Measurements from ENCODE around the gene TCEANC2.
A peak's percentile ranks its signal among the peaks of the same experiment; 100 is the strongest.
"Not testable (repeated sequence)": the region's sequence is repeated elsewhere in the genome, so short reads cannot be mapped to it uniquely, and the experiment has no call there.

Gene TCEANC2

GRCh38 chr1:54081306-54082270 lies 28.2 kb downstream of the TCEANC2 start:
- Mint-ChIP-seq H3K36me3 (ENCODE audit: insufficient read depth) (peaks cover 6% of the 10 kb centered on the region), H3K27me3 (no peaks in the 10 kb centered on the region), H3K4me1 (peaks cover 5% of the 10 kb centered on the region), H3K4me3 (no peak overlapping the region), H3K27ac (ENCODE audit: low read depth) (no peak overlapping the region), H3K9me3 (no peaks in the 10 kb centered on the region)
- peak; percentile 46 for ATAC-seq (replicated peaks; ENCODE audit: extremely low read depth, poor library complexity, severe bottlenecking)
- peak; percentile 18 to 33 for DNase-seq (ENCODE audit: low spot score in 2 of 2)

GRCh38 chr1:54084794-54085193 lies 31.4 kb downstream of the TCEANC2 start:
- no peak overlapping the region for H3K4me3 Mint-ChIP-seq
- no peak for ATAC-seq (replicated peaks; ENCODE audit: extremely low read depth, poor library complexity, severe bottlenecking)
- H3K4me1 Mint-ChIP-seq, result peaks cover 5% of the 10 kb centered on the region
- no peaks in the 10 kb centered on the region for H3K9me3 Mint-ChIP-seq
- no peak overlapping the region for H3K27ac Mint-ChIP-seq (ENCODE audit: low read depth)
- no peak for DNase-seq (ENCODE audit: low spot score in 2 of 2)
- H3K27me3 Mint-ChIP-seq, result no peaks in the 10 kb centered on the region
- peaks cover 9% of the 10 kb centered on the region for H3K36me3 Mint-ChIP-seq (ENCODE audit: insufficient read depth)

- peaks cover under 1% of the 10 kb centered on the region for H3K4me1 Mint-ChIP-seq
These were observed 33.3 kb downstream of the TCEANC2 start for GRCh38 chr1:54086754-54087153.

GRCh38 chr1:54088385-54088784 lies 35.0 kb downstream of the TCEANC2 start:
- DNase-seq (ENCODE audit: low spot score in 2 of 2) (no peak), ATAC-seq (replicated peaks; ENCODE audit: extremely low read depth, poor library complexity, severe bottlenecking) (no peak)
- Mint-ChIP-seq H3K27ac (ENCODE audit: low read depth) (no peak overlapping the region), H3K9me3 (no peaks in the 10 kb centered on the region), H3K36me3 (ENCODE audit: insufficient read depth) (peaks cover 9% of the 10 kb centered on the region), H3K27me3 (no peaks in the 10 kb centered on the region), H3K4me3 (no peak overlapping the region), H3K4me1 (no peaks in the 10 kb centered on the region)

More at GRCh38 chr1:54086754-54087153, 33.3 kb downstream of the TCEANC2 start:
- H3K9me3 Mint-ChIP-seq, result no peaks in the 10 kb centered on the region
- DNase-seq (ENCODE audit: low spot score in 2 of 2) (no peak), ATAC-seq (replicated peaks; ENCODE audit: extremely low read depth, poor library complexity, severe bottlenecking) (no peak)
- no peak overlapping the region for H3K4me3 Mint-ChIP-seq
- H3K27ac Mint-ChIP-seq (ENCODE audit: low read depth), result no peak overlapping the region
- no peaks in the 10 kb centered on the region for H3K27me3 Mint-ChIP-seq
- peaks cover 9% of the 10 kb centered on the region for H3K36me3 Mint-ChIP-seq (ENCODE audit: insufficient read depth)

GRCh38 chr1:54091666-54092065 lies 38.3 kb downstream of the TCEANC2 start:
- Mint-ChIP-seq H3K9me3 (no peaks in the 10 kb centered on the region), H3K4me1 (no peaks in the 10 kb centered on the region), H3K4me3 (no peak overlapping the region), H3K27me3 (no peaks in the 10 kb centered on the region), H3K27ac (ENCODE audit: low read depth) (no peak overlapping the region), H3K36me3 (ENCODE audit: insufficient read depth) (peaks cover 6% of the 10 kb centered on the region)
- no peak for ATAC-seq (replicated peaks; ENCODE audit: extremely low read depth, poor library complexity, severe bottlenecking)
- DNase-seq (ENCODE audit: low spot score in 2 of 2), result no peak

GRCh38 chr1:54094001-54094729 lies 40.8 kb downstream of the TCEANC2 start:
- no peaks in the 10 kb centered on the region for H3K4me1 Mint-ChIP-seq

GRCh38 chr1:54094730-54095105 lies 41.3 kb downstream of the TCEANC2 start:
- H3K4me1 Mint-ChIP-seq; H3K36me3 Mint-ChIP-seq (ENCODE audit: insufficient read depth); H3K4me3 Mint-ChIP-seq; H3K27me3 Mint-ChIP-seq; DNase-seq (ENCODE audit: low spot score in 2 of 2); H3K27ac Mint-ChIP-seq (ENCODE audit: low read depth); H3K9me3 Mint-ChIP-seq; ATAC-seq (replicated peaks; ENCODE audit: extremely low read depth, poor library complexity, severe bottlenecking): not testable (repeated sequence)

More at GRCh38 chr1:54094001-54094729, 40.8 kb downstream of the TCEANC2 start:
- Mint-ChIP-seq H3K27ac (ENCODE audit: low read depth) (peak overlapping the region; percentile 1), H3K4me3 (no peak overlapping the region), H3K27me3 (no peaks in the 10 kb centered on the region), H3K36me3 (ENCODE audit: insufficient read depth) (peaks cover 7% of the 10 kb centered on the region), H3K9me3 (no peaks in the 10 kb centered on the region)
- ATAC-seq (replicated peaks; ENCODE audit: extremely low read depth, poor library complexity, severe bottlenecking) (no peak), DNase-seq (ENCODE audit: low spot score in 2 of 2) (no peak)

- no peaks in the 10 kb centered on the region for H3K4me1 Mint-ChIP-seq
- no peak for DNase-seq (ENCODE audit: low spot score in 2 of 2)
- no peaks in the 10 kb centered on the region for H3K9me3 Mint-ChIP-seq
- no peak overlapping the region for H3K27ac Mint-ChIP-seq (ENCODE audit: low read depth)
- H3K4me3 Mint-ChIP-seq, result no peak overlapping the region
- H3K36me3 Mint-ChIP-seq (ENCODE audit: insufficient read depth), result peaks cover 10% of the 10 kb centered on the region
- H3K27me3 Mint-ChIP-seq, result no peaks in the 10 kb centered on the region
- no peak for ATAC-seq (replicated peaks; ENCODE audit: extremely low read depth, poor library complexity, severe bottlenecking)
These were observed 42.3 kb downstream of the TCEANC2 start for GRCh38 chr1:54095546-54096226.

- Mint-ChIP-seq H3K9me3 (no peaks in the 10 kb centered on the region), H3K27ac (ENCODE audit: low read depth) (peak overlapping the region; percentile 54), H3K4me1 (no peaks in the 10 kb centered on the region), H3K27me3 (no peaks in the 10 kb centered on the region), H3K4me3 (no peak overlapping the region), H3K36me3 (ENCODE audit: insufficient read depth) (peaks cover 10% of the 10 kb centered on the region)
- ATAC-seq (replicated peaks; ENCODE audit: extremely low read depth, poor library complexity, severe bottlenecking) (no peak), DNase-seq (ENCODE audit: low spot score in 2 of 2) (no peak)
These were observed 42.9 kb downstream of the TCEANC2 start for GRCh38 chr1:54096227-54096876.

GRCh38 chr1:54096877-54097240 lies 43.5 kb downstream of the TCEANC2 start:
- Mint-ChIP-seq H3K36me3 (ENCODE audit: insufficient read depth) (peaks cover 10% of the 10 kb centered on the region), H3K4me1 (no peaks in the 10 kb centered on the region), H3K9me3 (no peaks in the 10 kb centered on the region)

GRCh38 chr1:54099061-54099610 lies 45.7 kb downstream of the TCEANC2 start:
- peak overlapping the region; percentile 35 for H3K27ac Mint-ChIP-seq (ENCODE audit: low read depth)
- H3K9me3 Mint-ChIP-seq, result no peaks in the 10 kb centered on the region
- no peaks in the 10 kb centered on the region for H3K27me3 Mint-ChIP-seq
- H3K4me1 Mint-ChIP-seq, result no peaks in the 10 kb centered on the region
- ATAC-seq (replicated peaks; ENCODE audit: extremely low read depth, poor library complexity, severe bottlenecking), result no peak
- no peak for DNase-seq (ENCODE audit: low spot score in 2 of 2)
- H3K4me3 Mint-ChIP-seq, result no peak overlapping the region
- H3K36me3 Mint-ChIP-seq (ENCODE audit: insufficient read depth), result peaks cover 10% of the 10 kb centered on the region

More at GRCh38 chr1:54096877-54097240, 43.5 kb downstream of the TCEANC2 start:
- Mint-ChIP-seq H3K27me3 (no peaks in the 10 kb centered on the region), H3K4me3 (no peak overlapping the region), H3K27ac (ENCODE audit: low read depth) (peak overlapping the region; percentile 54)
- DNase-seq (ENCODE audit: low spot score in 2 of 2) (no peak), ATAC-seq (replicated peaks; ENCODE audit: extremely low read depth, poor library complexity, severe bottlenecking) (no peak)

- Mint-ChIP-seq H3K36me3 (ENCODE audit: insufficient read depth) (peaks cover 8% of the 10 kb centered on the region), H3K27ac (ENCODE audit: low read depth) (no peak overlapping the region), H3K4me1 (no peaks in the 10 kb centered on the region), H3K27me3 (no peaks in the 10 kb centered on the region), H3K4me3 (no peak overlapping the region), H3K9me3 (no peaks in the 10 kb centered on the region)
- DNase-seq (ENCODE audit: low spot score in 2 of 2) (no peak), ATAC-seq (replicated peaks; ENCODE audit: extremely low read depth, poor library complexity, severe bottlenecking) (no peak)
These were observed 47.1 kb downstream of the TCEANC2 start for GRCh38 chr1:54100500-54100899.
